Myocyte (in vitro differentiated cells): Measurements from ENCODE around the gene OR13F1. TPM values are rescaled to one million over a fixed set of nuclear protein-coding genes. Genes with fewer than 3 reads are reported as not detected.
"Not testable (repeated sequence)": the region's sequence is repeated elsewhere in the genome, so short reads cannot be mapped to it uniquely, and the experiment has no call there.

Source experiments
- DNase-seq: peaks from one replicate; pipeline ENCODE4 v3.0.0-alpha.2; 2012; ENCODE audit warnings: low read depth
- polyA plus RNA-seq: library from polyadenylated mRNA; unstranded; fragments of >200 nt; gene quantifications from one replicate; pipeline ENCODE4 v1.2.1, GENCODE V29; 2012; ENCODE audit warnings: missing spikeins
- total RNA-seq: library from RNA; depleted of rRNA; stranded (reverse); fragments of >200 nt; gene quantifications from 2 replicates; pipeline ENCODE4 v1.2.3, GENCODE V29; 2014

The OR13F1 gene
- not detected in 2 replicates for total RNA-seq
- not detected for polyA plus RNA-seq

DNA sequence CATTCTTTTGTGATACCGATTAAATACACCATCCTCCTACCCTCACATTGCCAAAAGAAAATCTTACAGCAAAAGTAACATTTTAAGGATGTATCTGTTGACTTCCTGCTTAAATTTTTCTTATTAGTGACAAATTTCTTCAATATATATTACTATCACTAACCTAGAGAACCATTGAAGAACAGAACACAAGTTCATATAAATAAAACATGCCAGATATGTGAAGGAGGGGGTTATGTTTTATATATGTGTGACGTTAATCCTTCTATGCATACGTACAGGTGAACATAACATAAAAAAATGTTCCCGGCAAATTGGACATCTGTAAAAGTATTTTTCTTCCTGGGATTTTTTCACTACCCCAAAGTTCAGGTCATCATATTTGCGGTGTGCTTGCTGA, at the start of gene OR13F1:
Gene OR13F1 (plus strand): TSS at position 301 of the 400 bp plus-strand sequence. CDS start 0 bp downstream, at position 301.
- no peak for DNase-seq

DNA sequence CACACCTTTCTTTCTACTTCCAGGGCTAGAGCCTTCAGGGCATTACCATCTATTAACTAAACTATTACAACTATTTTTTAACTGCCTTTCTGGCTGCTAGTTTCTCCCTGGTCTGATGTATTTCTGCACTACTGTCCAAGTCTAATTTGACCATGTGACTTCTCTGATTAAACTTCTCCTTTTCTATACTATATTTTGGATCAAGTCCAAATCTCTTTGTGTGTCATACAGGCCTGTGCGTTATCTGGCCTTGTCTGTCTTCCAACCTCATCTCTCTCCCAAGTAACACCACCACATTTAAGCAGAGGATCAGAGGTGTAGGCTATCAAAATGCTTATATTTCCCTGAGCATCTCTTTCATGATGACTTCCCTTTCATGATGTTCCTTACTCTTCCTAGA, 47.2 kb upstream of the OR13F1 start:
- DNase-seq, result no peak

GRCh38 chr9:104463864-104464263, 40.2 kb upstream of the OR13F1 start:
- no peak for DNase-seq

- no peak for DNase-seq
These were observed 35.8 kb upstream of the OR13F1 start for GRCh38 chr9:104468261-104468660.

DNA sequence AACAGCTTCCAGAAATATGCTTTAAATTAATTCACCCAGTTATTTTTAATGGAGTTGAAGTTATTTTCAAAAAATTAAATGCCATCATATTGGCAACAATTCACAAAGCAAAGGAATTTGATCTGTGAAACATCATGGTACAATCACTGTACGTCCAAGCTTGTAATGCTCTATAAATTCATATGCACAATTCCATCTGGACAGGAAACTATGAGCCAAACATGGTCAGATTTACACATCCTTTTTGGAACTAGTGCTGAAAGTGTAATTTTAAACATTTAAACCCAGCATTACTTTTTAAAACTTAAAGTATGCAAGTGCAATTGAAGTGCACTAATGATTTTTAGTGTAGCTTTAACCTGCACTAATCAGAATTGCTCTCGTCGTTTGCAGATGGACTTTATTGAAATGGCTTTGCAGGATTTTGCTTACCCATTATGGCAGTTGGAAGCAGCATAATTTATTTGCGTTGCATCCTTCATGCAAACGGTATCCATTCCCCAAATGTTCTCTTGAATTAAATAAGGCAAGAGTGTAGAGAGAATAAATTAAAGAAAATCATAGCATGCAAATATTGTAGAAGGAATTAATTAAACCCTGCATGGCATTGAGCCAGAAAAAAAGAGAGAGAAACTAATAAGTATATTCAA, 21.0 kb upstream of the OR13F1 start:
- DNase-seq, result no peak

- DNase-seq, result no peak
These were observed 19.0 kb upstream of the OR13F1 start for GRCh38 chr9:104485014-104485413.

DNA sequence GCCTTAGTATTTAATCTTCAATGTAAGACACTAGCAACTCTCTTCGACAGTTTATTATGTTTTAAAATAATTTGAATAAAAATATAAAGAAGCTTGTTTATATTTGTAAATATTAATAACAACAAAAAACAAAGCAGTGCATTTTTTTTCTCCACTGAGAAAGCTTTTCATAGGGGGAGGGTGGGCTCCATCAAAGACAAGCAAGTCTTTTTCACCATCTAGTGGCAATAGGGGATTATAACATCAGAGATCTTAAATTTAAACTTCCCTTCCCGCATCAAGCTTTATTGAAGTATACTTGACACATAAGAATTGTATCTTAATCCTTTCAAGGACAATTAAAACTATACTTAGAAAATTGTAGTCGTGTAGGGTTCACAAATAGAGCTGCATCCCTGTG, 9.3 kb upstream of the OR13F1 start:
- peak; percentile 4 for DNase-seq

DNA sequence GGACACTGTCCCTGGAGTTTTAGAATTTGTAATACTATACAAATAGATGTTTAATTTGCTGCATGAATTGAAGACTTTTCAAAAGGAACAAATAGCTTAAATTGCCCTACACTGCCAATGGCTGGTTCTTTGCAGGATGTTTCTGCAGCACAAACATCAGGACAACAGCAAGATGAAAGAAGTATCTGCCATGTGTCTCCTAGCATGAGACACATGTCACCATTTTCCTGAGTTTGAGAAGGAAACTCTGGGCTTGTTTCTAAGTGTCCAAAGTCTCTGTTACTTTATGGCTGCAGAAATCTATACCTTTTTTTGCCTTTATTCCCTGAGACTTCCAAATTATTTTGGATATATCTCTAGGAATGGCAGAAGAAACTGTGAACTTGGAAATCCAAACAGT, 623 bp upstream of the OR13F1 start:
- no peak for DNase-seq

GRCh38 chr9:104506565-104506964, 2.5 kb downstream of the OR13F1 start:
- DNase-seq, result no peak

GRCh38 chr9:104514901-104515300, 10.8 kb downstream of the OR13F1 start:
- DNase-seq, result no peak

GRCh38 chr9:104520241-104520640, 16.2 kb downstream of the OR13F1 start:
- not testable (repeated sequence) for DNase-seq

- no peak for DNase-seq
These were observed 23.0 kb downstream of the OR13F1 start, which contains the start of gene OR13C4 for GRCh38 chr9:104527109-104527508. Gene OR13C4 (minus strand): TSS chr9:104527209. CDS start chr9:104527209, 0 bp downstream.

- DNase-seq, result no peak
These were observed 32.7 kb downstream of the OR13F1 start, which contains the start of gene OR13C3 for GRCh38 chr9:104536756-104537155. Gene OR13C3 (minus strand): TSS chr9:104536856. CDS start chr9:104536723, 133 bp downstream.

- no peak for DNase-seq
These were observed 35.2 kb downstream of the OR13F1 start for GRCh38 chr9:104539275-104539674.

DNA sequence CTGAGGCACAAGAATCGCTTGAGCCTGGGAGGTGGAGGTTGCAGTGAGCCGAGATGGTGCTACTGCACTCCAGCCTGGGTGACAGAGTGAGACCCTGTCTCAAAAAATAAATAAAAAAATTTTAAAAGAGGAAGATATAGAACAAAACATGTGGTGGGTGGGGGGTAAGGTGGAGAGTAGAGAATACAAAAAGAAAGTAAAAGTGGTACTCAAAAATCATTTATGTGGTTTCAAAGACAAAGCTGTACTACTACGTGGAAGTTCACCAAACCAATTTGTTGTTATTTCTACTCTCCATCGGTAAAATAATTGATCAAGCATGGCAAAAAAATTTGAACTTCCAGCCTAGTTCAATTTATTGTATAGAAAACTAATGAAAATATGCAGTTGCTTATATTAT, 40.6 kb downstream of the OR13F1 start:
- DNase-seq, result no peak

DNA sequence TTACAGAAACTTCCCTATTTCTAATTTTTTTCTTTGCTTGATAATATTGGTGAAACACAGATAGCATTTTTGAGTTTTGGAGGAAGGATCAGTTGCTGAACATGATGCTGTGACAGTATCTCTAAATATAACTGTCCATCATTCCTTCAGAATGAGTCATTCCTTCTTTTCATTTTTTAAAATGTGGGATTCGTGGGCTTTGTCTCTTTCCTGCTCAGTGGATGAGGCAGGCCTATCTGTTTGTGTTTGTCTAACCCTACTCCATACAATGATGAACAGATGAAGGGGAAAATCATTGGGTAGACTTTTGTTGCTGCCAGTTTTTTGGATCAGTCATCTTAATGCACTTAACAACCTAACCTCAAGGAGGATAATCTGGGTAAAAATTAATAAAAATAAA, 49.2 kb downstream of the OR13F1 start:
- DNase-seq, result peak; percentile 56

Other genes starting within 250 kb of the OR13F1 start
- gene OR13C4, start 22.9 kb downstream of the OR13F1 start, total RNA-seq, result not detected in 2 replicates
- not detected in 2 replicates for gene OR13C3, start 32.6 kb downstream of the OR13F1 start, total RNA-seq
- gene OR13C8, start 64.9 kb downstream of the OR13F1 start, total RNA-seq, result not detected in 2 replicates
- gene OR13C5, start 95.2 kb downstream of the OR13F1 start, total RNA-seq, result not detected in 2 replicates
- not detected in 2 replicates for gene OR13C2, start 101.4 kb downstream of the OR13F1 start, total RNA-seq
- gene OR13C9, start 113.9 kb downstream of the OR13F1 start, total RNA-seq, result not detected in 2 replicates
- not detected in 2 replicates for gene OR13D1, start 190.3 kb downstream of the OR13F1 start, total RNA-seq
- 41.7 and 44.8 TPM in 2 replicates for gene NIPSNAP3A, start 243.4 kb downstream of the OR13F1 start, total RNA-seq